SK-MEL-5 (cell line): ENCODE data around the gene ABLIM3. TPM values are rescaled to one million over a fixed set of nuclear protein-coding genes. Genes with fewer than 3 reads are reported as not detected.

Experiments used
- DNase-seq: peaks from one replicate; pipeline ENCODE4 v3.0.0-alpha.2; 2016; ENCODE audit warnings: low read depth, low spot score
- in situ Hi-C: cut with HindIII; loops from 2 replicates; pipeline ENCODE4 v1.10.0; 2016; ENCODE audit warnings: low sequenced_read_pairs, high pct_unique_total_duplicates, low pct_unique_long_range_greater_than_20kb
- total RNA-seq: library from RNA; depleted of rRNA; stranded (reverse); fragments of >200 nt; shearing (Covaris generic); gene quantifications from 2 replicates; pipeline ENCODE4 v1.2.3, GENCODE V29; 2014

The ABLIM3 gene
- total RNA-seq, 1 experiment from 2014 or later, result 0.58 TPM

DNA sequence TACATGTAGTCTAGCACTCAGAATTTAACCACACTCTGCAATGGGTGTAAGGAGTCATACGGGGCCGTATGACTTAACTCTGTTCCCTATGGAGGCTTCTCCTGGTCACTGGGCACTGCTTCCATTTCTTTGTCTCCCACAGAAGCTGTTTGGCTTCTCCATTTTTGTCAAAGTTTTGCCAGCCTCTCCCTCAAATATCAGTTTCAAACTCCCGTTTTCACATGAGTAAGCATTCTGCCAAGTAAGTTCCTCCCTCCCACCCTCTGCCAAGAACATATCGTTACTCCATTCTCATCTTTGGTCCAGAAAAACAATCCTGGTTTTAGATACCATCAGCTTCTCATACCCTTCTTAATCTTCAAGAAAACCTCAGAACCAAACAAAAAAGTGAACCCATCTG lies 136.5 kb downstream of the ABLIM3 start:
- no peak for DNase-seq
- in situ Hi-C loops, result no loop called here

DNA sequence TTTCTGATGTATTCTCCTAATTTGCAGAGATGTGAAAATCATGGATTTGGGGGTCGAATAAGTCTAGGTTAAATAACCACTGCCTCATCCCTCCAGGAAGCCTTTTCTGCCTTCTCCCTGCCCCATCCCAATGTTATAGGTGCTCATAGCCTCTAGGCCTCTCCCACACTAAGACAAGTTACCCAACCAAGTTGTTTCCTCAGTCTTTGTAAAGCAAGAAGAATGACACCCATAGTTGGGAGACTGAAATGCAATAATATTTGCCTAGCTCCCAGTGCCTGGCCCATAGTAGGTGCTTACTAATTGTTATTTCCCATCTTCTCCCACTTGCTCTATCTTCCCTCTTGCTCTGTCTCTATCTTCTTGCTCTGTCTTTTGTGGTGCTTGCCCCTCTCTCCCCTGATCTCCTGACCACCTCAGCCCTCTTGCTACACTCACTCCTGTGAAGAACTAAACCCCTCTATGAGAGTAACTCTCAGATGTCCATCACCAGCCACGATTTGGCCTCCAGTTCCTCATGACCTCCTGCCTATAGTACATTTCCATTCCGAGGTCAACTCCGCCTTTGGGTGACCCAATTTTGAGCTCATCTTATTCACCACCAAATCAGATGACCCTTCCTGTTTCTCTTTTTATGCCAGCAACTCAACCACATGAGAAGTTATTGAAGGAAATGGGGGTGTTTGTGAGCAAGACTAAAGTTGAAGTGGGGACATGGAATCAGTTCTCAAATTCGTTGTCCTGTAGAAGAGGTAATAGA lies 137.3 kb downstream of the ABLIM3 start:
- no peak for DNase-seq
- in situ Hi-C loops, result no loop called here

DNA sequence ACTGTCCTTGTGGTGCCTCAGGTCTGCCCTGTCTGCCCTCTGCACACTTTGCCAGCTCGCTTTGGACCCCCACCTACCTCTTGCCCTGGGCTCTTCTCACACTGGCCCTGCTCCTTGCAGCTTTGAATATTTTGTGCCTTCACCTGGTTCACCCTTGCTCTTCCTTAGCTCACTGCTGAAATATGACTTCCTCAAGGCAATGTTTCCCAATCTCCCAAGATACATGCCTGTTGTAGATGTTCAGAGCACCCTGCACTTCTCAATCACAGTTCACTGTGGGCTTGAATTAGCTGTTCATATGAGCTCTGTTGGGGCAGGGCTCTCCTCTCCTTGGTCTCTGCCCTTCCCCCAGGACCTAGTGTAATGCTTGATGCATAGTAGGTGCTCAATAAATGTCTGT lies 138.4 kb downstream of the ABLIM3 start:
- in situ Hi-C loops, result no loop called here
- DNase-seq, result no peak

DNA sequence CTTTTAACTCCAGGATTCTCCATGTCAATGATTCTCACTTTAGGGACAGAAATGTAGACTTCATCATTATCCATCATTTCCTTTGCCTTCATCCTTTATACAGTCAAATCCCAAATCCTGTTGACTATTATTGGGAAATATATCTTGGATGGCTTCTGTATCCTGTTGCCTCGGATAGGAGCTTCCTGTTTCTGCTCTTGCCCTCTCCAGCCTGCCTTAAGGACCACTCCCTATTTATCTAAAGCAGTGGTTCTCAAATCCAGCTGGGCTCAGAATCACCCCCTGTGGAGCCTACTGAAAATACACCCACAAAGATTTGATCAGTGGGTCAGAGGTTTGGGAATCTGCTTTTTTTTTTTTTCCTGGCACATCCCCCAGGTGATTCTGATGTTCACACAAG lies 138.8 kb downstream of the ABLIM3 start:
- in situ Hi-C loops, result no loop called here
- no peak for DNase-seq

DNA sequence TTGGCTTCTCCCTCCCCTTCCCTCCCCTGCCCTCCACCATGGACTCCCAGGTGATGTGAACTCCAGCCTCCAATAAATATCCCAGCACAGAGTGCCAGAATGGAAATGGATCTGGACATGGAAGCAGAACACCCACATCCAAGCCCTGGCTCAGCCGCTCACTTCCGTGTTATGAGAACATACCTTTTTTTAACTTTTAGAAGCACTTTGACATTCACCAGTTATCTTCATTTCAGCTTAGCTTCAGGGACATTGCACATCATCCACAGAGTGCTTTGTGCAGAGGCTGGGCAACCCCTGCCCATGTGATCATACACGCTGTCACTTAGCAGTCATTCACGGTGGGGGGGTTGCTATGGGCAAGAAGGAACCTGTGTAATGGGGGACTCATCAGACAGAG lies 139.5 kb downstream of the ABLIM3 start:
- in situ Hi-C loops, result no loop called here
- DNase-seq, result no peak

DNA sequence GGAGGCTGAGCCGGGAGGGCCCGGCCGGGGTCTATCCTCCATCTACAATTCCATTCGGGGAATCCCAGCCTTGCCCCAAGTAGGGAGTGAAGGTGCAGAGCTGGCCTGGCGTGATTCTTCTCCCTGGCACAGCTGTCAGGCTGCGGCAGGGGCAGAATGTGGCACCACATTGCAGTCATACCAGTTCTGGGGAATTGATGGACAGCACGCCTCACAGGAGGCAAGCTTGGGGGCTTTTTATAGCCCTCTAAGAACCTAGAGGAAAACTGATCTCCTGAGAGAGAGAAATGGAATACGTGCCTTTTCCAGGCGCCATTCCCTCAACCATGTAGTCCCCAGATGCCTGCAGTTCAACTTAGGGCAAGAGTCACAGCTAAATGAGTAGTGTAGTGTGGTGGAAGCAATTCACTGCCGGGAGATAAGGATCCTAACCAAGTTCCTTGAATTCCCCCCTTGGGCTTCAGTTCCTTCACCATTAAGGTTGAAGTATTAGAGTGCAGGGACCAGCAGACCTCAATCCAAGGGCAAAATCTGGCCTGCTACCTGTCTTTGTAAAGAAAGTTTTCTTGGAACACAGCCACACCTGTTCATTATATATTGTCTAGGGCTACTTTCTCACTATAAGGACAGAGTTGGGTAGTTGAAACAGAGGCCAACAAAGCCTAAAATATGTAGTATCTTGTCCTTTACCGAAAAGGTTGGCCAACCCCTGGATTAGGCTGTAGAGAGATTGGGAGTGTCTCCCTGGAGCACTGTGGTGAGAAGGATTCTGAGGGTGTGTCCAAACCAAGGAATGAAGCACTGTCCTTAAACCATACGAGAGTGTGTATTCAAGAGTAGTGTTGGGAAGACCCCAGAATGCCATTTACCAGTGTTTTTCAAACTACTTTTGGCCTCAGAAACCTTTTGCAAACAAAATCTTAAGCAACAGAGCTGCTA lies 141.0 kb downstream of the ABLIM3 start:
- in situ Hi-C loops, result no loop called here
- DNase-seq, result no peak

DNA sequence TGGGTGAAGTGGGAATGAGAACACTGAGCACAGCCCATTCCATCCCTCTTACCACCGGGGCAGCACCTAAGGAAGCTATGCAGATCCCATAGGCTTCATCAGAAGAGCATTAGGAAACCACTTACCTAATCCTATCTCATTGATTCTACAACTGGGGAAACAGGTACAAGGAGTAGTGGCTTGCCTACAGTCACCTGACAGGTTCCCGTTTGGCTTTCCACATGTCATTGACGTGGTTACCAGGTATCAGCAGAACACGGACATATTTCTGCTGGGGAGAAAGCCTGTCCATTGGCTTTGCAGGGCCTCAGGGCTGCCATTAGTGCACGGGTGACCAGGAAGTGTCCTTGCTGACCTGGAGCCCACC lies 141.7 kb downstream of the ABLIM3 start:
- DNase-seq, result no peak
- in situ Hi-C loops, result no loop called here

DNA sequence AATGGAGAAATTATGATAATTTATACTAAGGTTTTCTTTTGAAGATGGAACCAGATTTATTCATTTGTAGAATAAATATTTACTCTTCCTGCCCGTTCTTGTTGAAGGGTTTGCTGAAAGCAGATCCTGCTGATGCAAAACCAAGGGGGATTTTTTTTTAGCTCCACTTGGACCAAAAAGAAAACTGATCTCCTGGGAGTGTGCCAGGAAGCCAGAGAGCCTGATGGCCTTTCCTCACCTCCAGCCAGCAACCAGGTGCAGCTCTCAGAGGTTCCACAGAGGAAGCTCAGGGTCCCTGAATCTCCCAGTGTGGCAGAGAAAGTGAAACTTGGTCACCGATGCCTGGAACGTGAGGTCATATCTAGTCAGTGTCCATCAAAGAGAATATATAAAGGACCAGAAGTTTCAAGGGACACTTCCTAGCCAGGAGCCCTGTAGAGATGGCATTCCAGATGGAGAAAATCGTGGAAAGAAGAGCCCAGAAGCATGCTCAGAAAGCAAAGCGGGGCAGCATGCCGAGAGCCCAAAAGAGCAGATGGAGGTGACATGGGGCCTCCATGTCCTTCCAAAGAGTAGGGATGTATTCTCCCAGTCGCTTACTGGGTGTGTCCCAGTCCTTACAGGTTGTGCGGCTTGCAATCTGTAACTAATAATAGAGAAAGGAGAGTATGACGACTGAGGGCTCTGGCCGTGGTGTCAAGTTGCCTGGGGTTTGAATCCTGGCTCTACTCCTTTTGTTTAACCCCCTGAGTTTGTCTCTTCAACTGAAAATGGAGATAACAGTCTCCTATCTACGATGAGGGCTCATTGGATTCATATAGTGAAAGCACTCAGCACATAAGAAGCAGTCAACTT lies 142.6 kb downstream of the ABLIM3 start:
- no peak for DNase-seq
- in situ Hi-C loops, result no loop called here

DNA sequence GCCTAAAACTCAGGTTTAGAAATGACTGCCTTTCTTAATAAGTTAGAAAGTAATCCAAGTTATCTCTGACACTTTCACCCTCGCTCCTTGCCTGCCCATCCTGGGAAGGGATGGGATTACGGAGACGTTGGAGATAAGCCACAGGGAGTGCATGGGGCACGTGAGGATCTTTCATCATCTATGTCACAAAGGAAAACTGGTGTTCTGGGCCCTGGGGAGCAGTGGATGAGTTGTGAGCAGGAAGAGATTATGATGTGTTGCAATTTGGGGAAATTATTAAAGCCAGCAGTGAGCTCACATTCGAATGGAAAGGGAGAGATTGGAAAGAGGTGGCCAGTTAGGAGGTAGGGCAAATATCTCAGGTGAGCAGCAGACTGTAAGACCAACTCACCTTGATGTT lies 143.2 kb downstream of the ABLIM3 start:
- in situ Hi-C loops, result no loop called here
- DNase-seq, result no peak

DNA sequence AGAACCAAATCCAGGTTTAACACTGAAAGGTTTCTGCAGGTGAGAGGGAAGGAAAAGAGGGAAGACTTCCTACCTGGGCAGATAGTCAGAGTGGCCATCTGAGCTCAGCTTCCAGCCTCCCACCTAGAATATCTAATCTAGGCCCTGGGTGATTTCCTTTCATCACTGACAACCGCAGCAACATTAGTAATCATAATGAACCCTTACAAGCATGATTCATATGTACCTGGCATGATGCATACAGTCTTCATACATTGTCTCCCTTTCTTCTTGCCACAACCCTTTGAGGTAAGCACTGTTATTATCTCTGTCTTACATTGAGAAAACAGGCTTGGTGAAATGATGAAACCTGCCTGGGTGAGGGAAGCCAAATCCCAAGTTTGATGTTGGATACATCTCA lies 143.9 kb downstream of the ABLIM3 start:
- in situ Hi-C loops, result no loop called here
- no peak for DNase-seq

DNA sequence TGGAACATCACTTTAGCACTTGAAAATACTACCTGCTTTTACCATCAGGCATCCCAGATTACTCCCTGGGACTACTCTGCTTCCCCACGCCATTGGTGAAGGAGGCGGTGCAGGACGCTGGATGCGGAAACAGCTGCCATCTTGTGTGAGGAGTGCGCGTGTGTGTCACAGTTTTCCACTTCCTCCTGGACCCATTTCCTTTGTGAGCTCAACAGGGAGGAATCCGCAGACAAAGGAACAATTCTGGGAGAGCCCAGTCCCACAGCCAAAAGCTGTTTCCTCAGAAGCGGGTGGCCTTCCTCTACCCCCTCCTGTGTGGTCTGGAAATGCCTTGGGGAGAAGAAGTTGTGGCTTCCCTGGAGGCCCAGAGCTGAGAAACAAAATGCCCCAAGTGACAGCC lies 147.1 kb downstream of the ABLIM3 start:
- no peak for DNase-seq

DNA sequence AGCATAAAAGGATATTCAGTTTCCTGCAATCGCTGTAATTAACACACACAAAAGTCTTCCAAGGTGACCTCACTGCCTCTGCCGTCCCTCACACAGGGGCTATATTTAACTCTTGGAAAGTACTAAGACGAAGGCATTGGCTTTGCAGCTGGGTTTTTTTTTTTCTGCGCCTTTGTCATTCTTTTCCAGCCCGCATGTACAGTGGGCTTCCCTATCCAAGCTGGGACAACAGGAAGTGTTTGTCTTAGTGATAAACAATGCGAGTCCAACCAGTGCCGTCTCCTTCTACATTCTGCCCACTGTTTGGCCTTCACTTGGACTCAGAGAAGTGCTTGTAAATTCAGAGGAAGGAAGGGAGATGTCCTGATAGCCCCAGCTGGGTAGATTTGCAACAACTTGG lies 148.0 kb downstream of the ABLIM3 start:
- no peak for DNase-seq
- in situ Hi-C loops, result no loop called here

More for the DNA sequence above, 147.1 kb downstream of the ABLIM3 start:
- in situ Hi-C loops, result no loop called here

DNA sequence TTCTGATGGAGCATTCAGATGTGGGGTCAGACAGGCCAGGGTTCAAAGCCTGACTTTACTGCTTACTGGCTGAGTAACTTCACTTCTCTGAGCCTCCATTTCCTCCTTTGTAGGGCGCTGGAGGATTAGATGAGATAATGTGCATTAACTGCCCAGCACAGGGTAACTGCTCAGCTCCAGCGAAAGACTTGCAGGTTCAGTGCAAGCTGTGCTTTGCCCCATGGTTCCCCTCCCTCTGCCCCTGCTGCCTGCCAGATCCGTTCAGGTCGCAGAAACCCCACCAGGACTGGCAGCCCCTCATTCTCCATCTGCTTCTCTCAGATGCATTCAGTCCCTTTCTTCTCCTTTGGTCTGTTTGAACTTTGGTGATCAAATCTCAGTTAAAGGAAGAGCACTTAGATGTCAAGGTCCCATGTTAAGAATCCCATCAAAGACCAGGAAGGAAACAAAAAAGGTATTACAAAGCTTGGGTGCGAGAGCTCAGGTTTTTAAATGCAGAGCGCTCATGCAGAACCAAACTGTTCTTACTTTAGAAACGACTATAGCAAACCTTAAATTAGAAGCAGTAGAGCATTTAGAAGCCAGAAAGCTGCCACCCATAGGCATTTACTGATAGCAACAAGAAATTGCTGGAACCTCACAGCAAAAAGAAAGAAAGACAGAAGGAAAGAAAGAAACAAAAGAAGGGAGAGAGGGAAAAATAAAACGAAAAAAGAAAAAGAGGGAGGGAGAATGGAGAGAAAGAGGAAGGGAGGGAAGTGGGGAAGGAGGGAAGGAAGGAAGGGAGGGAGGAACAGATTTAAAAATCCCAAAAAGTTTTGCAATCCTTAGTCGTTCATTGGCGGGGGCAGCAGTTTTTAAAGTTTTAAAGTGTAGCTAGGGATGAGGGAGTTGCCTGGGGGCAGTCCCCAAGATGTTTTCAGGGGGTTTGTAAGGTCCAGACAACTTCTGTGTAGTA lies 153.9 kb downstream of the ABLIM3 start:
- DNase-seq, result no peak
- in situ Hi-C loops, result no loop called here

DNA sequence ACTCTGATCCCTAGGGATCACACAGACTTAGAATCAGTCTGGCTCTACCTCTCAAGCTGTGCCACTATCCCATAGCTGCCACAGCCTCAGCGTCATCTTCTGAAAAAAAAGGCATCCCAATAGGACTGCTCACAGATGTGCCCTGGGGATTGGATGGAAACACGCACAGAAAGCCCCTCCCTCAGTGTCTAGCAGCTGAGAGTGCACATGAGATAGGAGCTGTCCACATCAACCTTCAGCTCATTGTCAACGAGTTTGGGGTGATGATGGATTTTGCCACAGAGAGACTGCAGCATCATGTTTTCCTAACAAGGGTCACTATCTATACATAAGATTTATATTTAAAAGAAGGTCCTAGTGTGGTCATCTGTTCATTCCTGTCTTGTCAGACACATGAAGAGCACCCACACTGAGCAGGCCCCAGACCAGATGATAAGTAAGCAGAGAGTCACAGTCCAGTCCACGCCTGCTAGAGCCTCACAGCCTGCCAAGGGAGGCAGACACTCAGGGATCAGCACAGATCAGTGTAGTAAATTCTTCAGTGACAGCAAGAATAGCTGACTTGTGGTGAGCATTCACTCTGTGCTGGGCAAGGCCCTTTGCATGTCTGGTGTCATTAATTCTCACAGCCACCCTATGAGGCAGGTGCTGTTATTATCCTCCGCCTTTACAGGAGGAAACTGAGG lies 156.2 kb downstream of the ABLIM3 start:
- in situ Hi-C loops, result no loop called here
- no peak for DNase-seq

DNA sequence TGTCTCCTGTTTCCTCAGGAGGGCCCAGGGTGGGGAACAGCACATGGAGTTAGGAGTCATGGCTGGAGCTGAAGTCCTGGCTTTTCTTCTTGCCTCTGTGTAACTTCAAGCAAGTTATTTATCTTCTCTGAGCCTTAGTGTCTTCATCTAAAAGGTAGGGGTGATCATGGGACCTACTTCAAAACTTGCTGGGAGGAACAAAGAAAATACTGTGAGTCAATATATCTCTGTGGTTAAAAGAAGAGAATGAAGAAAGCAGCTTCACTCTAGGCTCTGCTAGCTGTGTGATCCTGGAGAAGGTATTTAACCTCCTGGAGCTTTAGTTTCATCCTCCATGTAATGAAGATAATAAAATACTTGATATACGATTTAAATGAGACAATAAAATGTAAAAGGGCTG lies 156.9 kb downstream of the ABLIM3 start:
- peak; percentile 49 for DNase-seq
- in situ Hi-C loops, result no loop called here

DNA sequence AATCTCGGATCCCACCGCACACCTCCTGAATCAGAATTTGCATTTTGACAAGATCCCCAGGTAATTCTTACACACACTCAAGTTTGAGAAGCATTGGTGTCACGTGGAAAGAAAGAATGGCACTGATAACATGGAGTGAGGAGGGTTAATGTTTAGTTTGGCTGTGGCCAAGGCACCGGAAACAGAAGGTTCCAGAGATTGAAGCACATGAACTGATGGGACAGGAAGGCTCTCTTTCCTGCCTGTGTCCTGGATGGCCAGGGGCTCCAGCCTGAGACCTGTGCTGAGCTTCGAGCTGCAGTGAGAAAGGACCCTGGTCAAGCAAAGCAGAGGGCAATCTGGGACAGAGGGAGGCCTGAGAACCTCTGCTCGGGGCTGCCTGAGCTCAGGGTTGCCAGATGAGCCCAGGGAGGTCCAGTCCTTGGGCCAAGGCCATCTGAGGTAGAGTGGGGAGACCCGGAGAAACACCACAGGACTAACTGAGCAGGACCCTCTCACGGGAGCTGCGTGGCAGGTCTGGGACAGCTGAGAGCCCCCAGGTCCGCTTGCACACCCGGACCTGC lies 157.6 kb downstream of the ABLIM3 start:
- DNase-seq, result no peak
- in situ Hi-C loops, result no loop called here
